Stimulated activated CD8-positive, alpha-beta memory T cell treated with anti-CD3 and anti-CD28 coated beads, Interleukin-15, amount 100 ng/mL, for 48 hours (primary cell): ENCODE results near the gene THSD4.

Experiments used
- DNase-seq, 2 donors: peaks; one replicate each; pipeline ENCODE4 v3.0.0-alpha.2; 2020; ENCODE audit warnings: low read depth in 2 of 2

Gene THSD4

DNA sequence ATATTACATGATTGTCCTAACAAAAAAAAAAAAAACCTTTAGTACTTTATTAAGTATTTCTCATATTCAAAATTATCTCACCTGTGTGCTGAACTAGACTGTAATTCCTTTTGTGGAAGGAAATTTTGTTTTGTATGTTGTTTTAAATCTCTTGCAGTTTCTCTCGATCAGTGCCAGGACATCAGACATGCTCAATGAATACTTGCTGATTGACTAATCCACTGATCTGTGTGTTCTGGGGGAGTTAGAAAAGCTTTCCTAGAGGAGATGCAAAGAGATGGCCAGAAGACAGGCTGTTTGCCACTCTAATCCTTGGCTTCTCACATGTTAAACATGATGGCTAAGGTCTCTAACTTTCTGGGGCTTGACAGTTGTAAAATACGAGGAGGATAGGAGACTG lies 461.8 kb downstream of the THSD4 start:
- no peak for DNase-seq

DNA sequence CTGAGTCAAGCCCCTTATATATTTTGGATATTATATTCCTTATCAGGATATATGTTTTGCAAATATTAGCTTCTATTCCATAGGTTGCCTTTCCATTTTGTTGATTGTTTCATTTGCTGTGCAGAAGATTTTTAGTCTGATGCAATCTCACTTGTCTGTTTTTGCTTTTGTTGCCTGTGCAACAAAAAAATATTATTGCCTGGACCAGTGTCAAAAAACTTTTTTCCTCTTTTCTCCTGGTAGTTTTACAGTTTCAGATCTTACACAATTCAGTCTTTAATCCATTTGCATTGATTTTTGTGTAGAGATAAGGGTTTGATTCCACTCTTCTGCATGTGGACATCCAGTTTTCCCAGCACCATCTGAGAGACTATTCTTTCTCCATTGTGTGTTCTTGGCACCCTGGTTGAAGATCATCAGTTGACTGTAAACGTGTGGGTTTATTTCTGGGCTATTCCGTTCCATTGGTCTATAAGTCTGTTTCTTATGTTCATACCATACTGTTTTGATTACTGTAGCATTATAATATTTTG lies 466.2 kb downstream of the THSD4 start:
- DNase-seq, result no peak

DNA sequence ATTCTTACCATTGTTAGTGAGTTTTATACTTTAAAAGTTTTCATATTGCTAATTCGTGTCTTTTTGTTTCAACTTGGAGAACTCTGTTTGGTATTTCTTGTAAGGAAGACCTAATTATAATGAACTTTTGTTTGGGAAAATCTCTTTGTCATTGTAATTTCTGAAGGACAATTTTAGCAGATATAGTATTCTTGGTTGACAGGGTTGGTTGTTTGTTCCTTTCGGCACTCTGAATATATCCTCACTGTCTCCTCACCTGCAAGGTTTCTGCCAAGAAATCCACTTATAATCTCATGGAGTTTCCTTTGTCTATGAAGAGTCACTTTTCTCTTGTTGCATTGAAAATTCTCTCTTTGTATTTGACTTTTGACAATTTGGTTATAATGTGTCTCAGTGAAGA lies 469.9 kb downstream of the THSD4 start:
- DNase-seq, result no peak

DNA sequence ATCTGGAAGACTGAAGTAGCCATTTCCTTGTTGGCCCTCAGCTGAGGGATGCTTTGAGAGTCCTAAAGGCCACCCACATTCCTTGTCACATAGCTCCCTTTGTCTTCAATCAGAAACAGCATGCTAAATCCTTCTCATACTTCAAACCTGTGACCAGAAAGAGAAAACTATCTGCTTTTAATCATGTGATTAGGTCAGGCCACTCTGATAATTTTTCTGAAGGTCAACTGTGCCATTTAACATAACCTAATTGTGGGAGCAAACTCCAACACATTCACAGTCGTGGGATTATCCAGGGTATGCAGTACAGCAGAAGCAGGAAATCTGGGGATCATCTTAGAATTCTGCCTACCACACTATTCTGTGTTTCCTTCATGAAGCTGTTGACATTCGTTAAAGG lies 471.2 kb downstream of the THSD4 start:
- DNase-seq, result no peak

DNA sequence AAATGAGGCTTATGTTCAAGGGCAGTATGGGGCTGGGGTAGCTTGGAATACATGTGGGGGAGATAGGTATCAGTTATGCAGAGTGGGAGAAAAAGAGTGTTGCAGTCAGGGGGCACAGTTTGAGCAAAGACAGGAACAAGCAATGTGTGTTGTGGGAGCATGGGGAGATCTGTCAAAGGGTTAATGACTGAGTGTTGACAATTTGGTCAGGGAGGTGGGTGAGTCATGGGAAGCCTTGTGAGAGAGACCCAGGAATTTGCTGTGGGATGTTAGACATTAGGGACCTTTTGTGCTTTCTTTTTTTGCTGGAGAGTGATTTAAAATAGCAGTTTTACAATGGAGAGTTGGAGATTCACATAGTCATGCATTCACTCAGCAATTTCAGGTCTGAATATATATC lies 473.5 kb downstream of the THSD4 start:
- no peak for DNase-seq

DNA sequence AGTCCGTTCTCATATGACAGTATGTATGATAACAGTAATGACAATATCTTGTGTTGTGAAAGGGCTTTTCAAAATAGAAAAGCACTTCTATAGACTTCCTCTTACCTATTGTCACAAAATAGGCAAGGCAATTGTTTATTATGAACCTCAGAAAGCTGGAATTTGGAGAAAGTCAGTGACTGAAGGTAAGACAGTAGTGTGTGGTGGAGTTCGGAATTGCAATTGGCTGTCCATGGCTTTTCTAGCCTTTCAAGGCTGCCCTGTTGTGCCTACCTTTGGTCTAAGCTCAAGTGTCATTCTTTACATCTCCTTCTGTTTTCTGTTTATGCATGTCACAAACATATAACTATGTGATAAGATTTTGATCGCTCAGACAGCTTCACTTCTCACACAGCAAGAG lies 475.8 kb downstream of the THSD4 start:
- DNase-seq, result no peak

DNA sequence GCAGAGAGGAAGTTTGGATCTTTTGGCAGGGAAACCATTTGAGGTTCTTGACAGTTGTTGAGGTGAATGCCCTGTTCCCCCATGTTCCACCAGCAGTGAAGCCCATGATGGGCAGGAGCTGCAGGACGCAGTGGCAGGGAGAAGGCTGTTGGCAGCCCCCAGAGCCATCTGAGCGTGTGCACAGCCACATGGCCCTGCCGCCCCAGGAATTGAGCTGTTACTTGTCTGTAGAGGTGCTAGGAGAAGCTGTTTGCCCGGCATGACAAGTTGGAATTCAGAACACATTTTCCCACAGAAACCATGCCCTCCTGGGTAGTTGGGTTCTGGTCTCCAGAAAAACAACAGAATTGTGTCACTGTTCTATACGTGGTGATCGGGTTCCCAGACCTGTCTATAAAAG lies 476.9 kb downstream of the THSD4 start:
- DNase-seq, result no peak

DNA sequence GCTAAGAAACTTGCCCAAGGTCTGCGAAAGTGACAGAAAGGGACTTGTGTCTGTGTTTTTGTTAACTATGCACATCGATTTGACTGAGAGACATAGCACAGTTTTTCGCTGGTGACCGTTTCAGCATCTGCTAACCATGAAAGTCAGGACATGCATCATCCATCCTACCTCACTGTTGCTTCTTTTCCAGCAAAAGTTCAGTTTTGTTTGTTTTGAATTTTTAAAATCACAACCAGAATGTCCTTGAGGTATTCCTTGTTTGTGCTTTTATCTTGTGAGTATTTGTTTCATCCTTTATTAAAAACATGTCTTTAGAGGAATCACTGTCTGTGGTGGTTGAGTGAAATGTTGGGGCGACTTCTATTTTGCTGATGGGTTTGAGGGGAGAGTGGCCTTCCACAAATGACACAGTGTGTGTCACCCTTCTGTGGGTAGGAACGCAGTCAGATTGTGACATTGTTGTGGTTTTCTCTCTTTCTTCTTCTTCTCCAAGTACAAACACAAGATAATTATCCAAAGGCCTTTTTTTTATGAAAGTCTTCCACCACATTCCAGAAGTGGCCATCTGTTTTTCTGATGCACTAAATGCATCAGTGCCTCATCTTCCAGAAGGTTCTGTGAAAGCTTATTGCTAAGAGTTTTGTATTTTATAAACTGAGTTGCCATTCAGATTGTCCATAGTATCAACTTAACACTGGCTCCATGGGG lies 480.7 kb downstream of the THSD4 start:
- no peak for DNase-seq

DNA sequence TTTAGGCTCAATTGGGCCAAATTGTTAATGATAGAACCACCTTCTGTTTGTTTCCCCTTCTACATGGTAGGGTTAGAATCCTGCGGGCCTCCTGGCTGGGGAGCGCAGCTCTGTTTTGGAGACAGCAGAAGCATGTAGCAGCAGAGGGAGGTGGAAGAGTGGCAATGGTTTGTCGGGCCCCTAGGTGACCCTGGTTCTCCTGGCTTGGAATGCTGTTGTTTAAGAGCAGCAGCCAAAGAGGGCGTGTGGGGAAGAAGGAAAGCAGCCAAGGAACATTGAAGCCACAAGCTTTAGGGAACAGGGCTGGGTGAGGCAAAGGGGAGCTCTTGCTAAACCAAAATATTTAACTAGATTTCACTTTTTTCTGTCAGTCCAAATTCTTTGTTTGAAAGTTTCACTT lies 481.4 kb downstream of the THSD4 start:
- DNase-seq, result no peak

DNA sequence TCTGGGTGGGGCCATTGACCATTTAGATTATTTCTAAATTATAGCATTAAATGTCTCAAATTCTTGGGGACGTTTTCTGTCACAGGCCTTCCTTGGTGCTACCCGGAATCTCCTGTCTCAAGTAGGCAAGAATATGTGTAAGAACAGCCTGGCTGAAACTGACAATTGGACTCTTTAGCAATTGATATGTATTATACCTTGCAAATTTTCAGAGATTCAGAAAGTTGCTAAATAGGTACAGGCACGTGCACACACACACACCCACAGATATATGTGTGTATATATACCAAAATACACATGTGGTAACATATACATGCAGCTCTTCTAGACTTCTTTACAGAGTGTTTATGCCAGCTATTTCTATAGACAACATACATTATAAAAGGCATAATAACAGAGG lies 481.9 kb downstream of the THSD4 start:
- no peak for DNase-seq

DNA sequence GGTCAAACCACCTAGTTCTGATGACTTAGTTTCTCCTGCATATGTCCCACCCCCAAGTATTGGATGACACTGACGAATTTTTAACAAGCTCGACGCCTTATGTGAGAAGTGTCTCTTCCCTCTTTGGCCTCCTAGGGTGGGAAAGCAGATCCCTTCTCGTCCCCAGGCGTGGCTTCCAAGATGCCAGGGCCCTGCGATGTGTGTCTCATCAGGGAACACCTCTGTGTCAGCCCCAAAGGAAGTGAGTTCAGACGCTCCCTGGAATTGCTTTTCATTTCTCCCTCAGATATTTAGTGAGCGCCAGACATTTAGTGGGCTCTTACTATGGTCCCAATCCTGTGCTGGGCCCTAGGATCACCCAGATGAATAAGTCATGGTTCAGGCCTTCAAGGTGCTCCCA lies 482.4 kb downstream of the THSD4 start:
- DNase-seq, result no peak

DNA sequence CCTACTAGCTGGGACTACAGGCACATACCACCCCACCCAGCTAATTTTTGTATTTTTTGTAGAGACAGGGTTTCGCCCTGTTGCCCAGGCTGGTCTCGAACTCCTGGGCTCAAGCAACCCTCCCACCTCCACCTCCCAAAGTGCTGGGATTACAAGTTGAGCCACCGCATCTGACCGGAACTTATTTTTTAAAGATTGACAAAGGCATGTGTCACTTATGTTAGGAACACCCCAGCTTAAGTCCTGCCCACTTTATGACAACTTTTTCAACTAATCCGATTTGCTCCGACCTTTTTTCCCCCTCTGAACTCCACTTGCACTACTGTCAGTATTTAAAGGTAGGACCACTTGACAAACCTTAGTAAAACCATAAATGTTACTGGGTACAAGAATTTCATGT lies 483.5 kb downstream of the THSD4 start:
- DNase-seq, result no peak

DNA sequence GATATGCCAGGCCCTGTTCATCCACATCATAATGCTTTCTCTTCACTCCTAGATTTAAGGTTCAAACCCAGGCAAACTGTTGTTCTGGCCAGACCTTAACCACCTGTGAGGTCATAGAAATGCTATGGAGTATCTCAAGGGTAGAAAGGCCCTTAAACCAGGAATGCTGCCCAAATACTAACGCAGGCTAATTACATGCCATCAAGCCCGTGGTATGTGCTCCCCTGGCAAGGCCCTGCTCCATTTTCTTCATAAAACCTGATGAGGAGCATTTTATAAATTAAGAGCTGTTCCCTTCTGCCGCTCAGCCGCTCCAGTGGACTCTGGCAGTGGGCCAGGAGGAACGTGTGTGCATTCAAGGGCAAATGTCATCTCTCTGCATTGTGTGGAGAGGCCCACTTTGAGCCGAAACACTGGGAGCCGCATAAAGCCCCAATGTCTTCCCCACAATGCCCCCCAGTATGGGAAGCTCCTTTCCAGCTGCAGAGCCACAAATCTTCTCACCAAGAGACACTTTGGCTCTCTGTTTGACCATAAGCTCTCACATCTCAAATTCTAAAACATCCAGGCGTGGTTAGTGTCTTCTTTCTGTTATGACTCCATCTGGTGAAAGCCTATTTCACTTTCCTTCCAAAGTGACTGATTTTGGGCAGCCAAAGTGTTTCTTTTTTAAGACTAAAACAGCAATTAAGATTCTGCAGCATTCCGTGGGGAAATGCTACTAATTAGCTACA lies 484.3 kb downstream of the THSD4 start:
- DNase-seq, result no peak

DNA sequence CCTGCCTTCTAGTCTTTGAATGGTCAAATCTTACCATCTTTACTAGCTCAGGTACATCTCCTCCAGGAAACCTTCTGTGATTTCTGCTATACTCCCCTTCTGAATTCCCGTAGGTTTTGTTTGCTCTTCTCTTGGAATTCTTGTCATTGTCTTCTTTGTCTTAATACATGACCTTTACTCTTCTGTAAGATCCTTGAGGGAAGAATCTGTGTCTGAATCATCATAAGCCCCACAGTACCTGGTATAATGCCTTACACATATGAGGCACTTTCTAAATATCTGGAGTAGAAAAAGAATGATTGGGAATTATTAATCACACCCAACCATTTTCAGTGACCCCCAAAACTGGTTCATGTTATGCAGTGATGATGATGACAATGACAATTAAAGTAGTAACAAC lies 485.0 kb downstream of the THSD4 start:
- DNase-seq, result no peak

DNA sequence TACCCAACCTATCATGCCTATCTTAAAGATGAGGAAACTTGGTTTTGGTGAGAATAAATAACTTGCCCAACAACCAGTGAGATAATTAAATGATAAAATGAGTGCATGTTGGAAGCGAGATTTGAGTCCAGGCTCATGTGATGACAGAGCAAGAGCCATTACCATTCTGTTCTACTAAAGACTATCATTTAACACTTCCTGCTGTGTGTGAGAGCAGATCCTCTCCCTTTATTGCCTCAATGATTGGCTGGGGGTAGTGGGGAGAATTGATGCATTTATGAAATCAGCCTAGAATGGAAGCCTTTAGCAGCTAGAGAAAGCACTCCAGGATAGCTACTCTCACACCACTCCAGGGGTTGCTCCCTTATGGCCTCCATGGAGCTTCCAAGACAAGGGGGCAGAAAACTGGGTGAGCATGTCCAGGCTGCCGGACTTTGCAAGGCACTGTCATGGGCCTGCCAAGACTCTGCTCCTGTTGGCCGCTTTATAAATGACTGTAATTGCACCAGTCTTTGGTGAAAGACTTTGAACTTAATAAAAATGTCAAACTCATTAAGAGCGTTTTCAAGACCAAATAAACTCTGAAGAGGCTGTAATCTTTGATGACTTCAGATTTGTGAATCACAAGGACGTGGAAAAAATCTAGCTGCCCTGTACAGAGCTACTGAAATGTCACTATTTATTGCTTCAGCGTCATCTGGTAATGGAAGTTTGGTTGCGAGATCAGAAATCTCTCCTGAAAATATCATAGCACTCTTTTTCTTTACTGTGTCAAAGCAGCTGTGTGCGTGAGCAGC lies 486.0 kb downstream of the THSD4 start:
- DNase-seq, result no peak

DNA sequence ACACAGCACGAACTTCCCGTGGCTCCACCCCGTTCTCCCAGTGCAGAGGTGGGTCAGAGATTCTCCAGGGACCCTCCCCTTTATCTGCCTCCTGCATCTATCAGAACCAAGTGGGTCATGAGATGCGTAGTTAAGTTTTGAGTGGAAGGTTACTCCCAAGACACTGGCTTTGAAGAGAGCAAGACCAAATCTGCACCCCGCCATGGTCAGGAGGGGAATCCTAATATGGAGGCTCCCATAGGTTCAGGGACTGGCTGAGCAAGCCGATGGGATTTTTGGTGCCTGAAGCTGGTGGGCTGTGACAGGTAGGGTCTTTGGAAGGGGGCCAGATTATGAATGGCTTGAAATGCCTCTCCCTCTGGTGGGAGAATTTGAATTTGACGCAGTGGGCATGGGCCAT lies 488.1 kb downstream of the THSD4 start:
- DNase-seq, result no peak

DNA sequence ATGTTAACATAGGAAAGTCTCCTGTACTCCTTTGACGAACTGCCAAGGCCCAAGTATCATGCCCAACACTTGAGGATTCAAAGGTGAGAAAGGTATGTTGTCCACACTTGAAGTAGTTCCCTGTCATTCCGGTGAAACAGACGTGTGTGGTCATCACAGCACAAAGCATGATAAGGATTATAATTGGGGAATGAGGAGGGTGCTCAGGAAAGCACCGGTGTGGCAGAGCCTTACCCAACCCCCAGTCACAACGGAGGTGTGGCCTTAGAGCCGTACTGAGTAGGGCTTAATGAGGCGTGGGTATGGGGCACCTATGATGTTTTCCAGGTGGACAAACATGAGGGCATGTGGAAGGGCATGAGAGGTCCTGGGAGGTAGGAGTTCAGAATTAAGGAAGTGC lies 492.1 kb downstream of the THSD4 start:
- no peak for DNase-seq

DNA sequence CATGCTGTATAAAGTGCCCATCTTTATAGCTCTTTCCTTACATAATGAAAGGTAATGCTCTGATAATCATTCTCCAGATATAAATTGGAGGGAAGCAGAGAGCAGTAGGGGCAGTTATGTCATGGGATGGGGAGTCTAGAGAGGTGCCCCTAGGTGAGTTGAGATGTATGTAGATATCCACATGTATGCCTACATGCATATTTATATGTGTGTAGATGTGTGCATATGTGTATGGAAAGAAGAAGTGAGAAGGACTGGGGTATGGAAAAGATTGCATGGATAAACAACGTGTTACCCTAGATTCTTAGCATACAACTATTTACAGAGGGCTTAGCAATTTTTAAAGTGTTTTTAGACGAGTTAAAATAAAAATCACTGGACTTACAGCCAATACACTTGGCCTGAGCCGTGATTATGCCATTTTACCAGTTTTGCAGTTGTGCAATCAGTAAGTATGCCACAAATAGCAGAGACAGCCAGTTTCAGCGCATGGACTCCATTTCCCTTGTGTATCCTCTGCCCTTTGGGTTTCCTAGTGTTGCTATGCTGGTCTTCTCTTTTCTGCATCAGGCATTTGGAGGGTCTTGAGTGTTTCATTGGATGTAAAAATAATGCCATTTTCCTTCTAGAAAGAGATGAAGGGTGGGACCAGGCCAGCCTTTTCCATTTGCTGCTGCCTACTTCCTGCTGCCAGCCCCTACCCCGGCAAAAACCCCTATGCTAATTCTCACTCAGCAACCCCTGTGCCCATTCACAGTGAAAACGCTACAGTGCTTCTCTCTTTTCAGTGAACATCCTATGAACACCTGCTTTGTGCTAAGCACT lies 495.7 kb downstream of the THSD4 start:
- no peak for DNase-seq

DNA sequence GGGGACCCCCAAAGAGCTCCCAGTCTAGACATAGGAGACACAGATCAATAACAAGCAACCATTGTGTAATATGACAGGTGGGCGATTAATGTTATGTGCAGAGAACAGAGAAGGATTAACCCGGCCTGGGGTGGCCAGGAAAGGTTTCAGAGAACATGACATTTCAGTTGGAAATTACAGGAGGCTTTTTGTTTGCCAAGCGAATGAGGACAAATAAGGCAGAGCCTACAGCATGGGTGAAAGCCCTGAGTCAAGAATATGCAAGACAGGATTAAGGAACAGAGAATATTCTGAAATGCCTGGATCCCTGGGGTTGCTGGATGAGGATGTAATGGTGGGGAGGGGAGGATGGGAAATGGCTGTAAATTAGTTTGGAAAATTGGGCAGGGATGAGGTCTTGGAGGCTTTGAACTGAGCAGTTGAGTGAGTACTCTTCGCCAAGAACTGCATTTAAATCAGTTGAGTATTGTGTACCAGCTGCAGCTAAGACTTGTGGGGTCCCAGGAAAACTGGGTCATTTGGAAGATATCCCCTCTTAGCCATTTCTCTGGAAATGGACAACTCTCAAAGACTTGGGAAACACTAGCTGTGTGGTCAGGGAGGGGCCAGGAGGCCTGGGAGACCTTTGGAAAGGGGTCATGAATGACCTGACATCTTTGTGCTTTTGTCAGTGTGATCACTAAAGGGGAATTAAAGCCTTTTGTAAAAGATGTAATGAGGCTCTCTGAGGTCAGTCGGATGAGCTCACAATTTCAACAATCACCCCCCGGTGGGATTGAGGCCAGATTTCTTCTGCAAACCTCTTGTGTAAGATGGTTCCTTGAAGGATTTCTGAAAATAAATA lies 496.5 kb downstream of the THSD4 start:
- DNase-seq, result no peak

DNA sequence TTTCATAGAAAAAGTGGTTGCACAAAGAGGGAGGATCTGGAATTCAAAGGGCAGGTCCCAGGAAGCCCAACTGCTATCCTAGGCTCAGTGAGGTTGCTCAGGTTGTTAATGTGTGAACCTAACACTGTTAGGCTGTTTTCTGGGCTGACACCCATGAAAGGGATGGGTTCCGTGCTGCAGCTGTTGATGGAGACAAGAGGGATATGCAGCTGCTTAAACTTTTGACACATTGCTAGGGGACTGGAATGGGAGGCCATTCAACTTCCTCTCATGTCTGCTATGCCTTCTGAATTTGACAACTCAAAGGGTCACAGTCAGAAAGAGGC lies 497.1 kb downstream of the THSD4 start:
- no peak for DNase-seq

DNA sequence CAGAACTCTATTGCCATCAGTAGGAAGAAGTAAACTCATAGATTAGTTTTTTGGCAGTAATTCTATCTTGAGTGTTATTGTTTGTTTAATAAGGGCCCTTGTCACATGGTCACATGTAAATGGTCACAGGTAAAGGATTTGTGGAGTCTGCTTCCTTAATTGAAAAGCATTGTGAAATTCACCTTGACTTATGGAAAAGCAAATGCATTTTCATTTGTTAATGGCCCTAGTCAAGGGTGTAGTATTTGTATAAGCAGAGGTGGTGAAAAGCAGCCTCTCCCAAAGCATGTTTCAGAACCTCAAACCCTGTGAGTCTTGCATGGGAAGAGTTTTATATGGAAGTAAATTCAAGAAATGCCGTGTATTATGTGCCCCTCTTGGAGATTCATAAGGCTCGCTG lies 497.6 kb downstream of the THSD4 start:
- no peak for DNase-seq
